K562 (cell line): ENCODE data around the gene TNIP1. TPM values are rescaled to one million over a fixed set of nuclear protein-coding genes. Genes with fewer than 3 reads are reported as not detected.

ENCODE experiments used
- ATAC-seq: fragments of 200-7000 bp; cut with Tn5 transposase; 3 replicates; pipeline ENCODE4 v1.9.1; 2020; ENCODE audit warnings: moderate library complexity
- BruUV-seq: library from RNA; stranded (reverse); fragments of 400-500 nt; replicated peaks from 2 replicates; lab custom pipeline; 2021; lab: Mats Ljungman, UMichigan
- CTCF ChIA-PET: fragments of 300-600 bp; formaldehyde crosslinking; extraction: SDS; loops from one replicate; lab custom pipeline; 2021; ENCODE audit warnings: low intra/inter-chr PET ratio; lab: Yijun Ruan, JAX
- POLR2A ChIA-PET: fragments of 300-600, 350-650 bp; sonication (Branson Sonifier 250); formaldehyde crosslinking; extraction: SDS; loops from one replicate; lab custom pipeline; 2021; ENCODE audit warnings: antibody characterized with exemption, inconsistent platforms; lab: Yijun Ruan, JAX
- DNase-seq, 4 experiments: peaks; one replicate each; pipeline versions ENCODE4 v3.0.0 to v3.0.0-alpha.2; 2011 to 2018; ENCODE audit warnings: low spot score in 3 of 4, mixed read lengths in 3 of 4; ENCODE audit errors: extremely low read depth in 1 of 4
- FAIRE-seq: peaks from 2 replicates; lab custom pipeline; 2011; peaks lifted over from hg19 to GRCh38; lab: Jason Lieb, UNC
- H2AFZ ChIP-seq: 2 replicates; pipeline ENCODE4 v1.6.0; 2011; ENCODE audit warnings: low read depth, low read length, control low read depth, inconsistent platforms
- H3K27ac ChIP-seq: fragments of 200-600 bp; 3 replicates; pipeline ENCODE4 v1.8.0; 2011; ENCODE audit warnings: low read depth, mild to moderate bottlenecking, control low read depth, inconsistent platforms, low read length, moderate library complexity, mixed read lengths; ENCODE audit errors: extremely low read depth
- H3K27me3 ChIP-seq, 2 experiments: fragments of 300-600 bp in 1 of 2; 2 replicates in 1 of 2; 3 replicates in 1 of 2; pipeline versions ENCODE4 v1.6.0 to v1.8.0; 2011; ENCODE audit warnings: inconsistent platforms in 2 of 2, low read length in 2 of 2, mild to moderate bottlenecking in 1 of 2, mixed read lengths in 1 of 2, moderate library complexity in 1 of 2; ENCODE audit not compliant: control insufficient read depth in 2 of 2, insufficient read depth in 2 of 2
- H3K36me3 ChIP-seq: fragments of 300-600 bp; 3 replicates; pipeline ENCODE4 v1.8.0; 2011; ENCODE audit warnings: mild to moderate bottlenecking, low read length, inconsistent platforms; ENCODE audit not compliant: control insufficient read depth, insufficient read depth
- H3K4me1 ChIP-seq, 2 experiments: fragments of 200-600 bp in 1 of 2; replicated peaks in 1 of 2; 2 replicates in 1 of 2; 3 replicates in 1 of 2; pipeline versions ENCODE4 v1.5.1 to v1.8.0; 2011; ENCODE audit warnings: inconsistent platforms in 2 of 2, low read length in 2 of 2, mild to moderate bottlenecking in 1 of 2, mixed read lengths in 1 of 2, moderate library complexity in 1 of 2; ENCODE audit not compliant: control insufficient read depth in 2 of 2, insufficient read depth in 2 of 2
- H3K4me2 ChIP-seq: 2 replicates; pipeline ENCODE4 v1.6.1; 2011; ENCODE audit warnings: low read length, control low read depth, inconsistent platforms, mixed read lengths; ENCODE audit not compliant: insufficient read depth
- H3K4me3 ChIP-seq: fragments of 200-600 bp; sonication (generic), shearing (Covaris generic); 2 replicates; pipeline ENCODE4 v1.5.1; 2016; ENCODE audit warnings: control low read depth, inconsistent platforms
- H3K79me2 ChIP-seq: fragments of 200-600 bp; 3 replicates; pipeline ENCODE4 v1.8.0; 2011; ENCODE audit warnings: low read length, inconsistent platforms; ENCODE audit not compliant: control insufficient read depth, insufficient read depth
- H3K9ac ChIP-seq, 2 experiments: 2 replicates each; pipeline versions ENCODE4 v1.6.0 to v1.6.1; 2011; ENCODE audit warnings: low read depth in 2 of 2, low read length in 2 of 2, control low read depth in 1 of 2, inconsistent platforms in 1 of 2, mild to moderate bottlenecking in 1 of 2, mixed read lengths in 1 of 2; ENCODE audit not compliant: insufficient read depth in 1 of 2
- H3K9me1 ChIP-seq: one replicate; pipeline ENCODE4 v1.6.0; 2011; ENCODE audit warnings: inconsistent platforms, mild to moderate bottlenecking, low read length, moderate library complexity; ENCODE audit not compliant: control insufficient read depth, insufficient read depth
- H3K9me3 ChIP-seq: replicated peaks from 2 replicates; pipeline ENCODE4 v1.5.1; 2011; ENCODE audit warnings: low read depth, low read length, inconsistent platforms; ENCODE audit not compliant: control insufficient read depth, insufficient read depth
- H4K20me1 ChIP-seq: replicated peaks from 2 replicates; pipeline ENCODE4 v1.6.1; 2011; ENCODE audit warnings: low read length, inconsistent platforms, mixed read lengths; ENCODE audit not compliant: control insufficient read depth, insufficient read depth
- CBX8 ChIP-seq: fragments of 200-600 bp; sonication (generic); IDR thresholded peaks from 2 replicates; pipeline ENCODE4 v1.6.1; 2012; ENCODE audit warnings: borderline replicate concordance, mixed run types, low read depth, mild to moderate bottlenecking, moderate library complexity, mixed read lengths, low read length, control low read depth, inconsistent platforms; ENCODE audit not compliant: poor library complexity, severe bottlenecking; ENCODE audit errors: extremely low read depth
- FOSL1 ChIP-seq: fragments of 200-800 bp; sonication (Bioruptor generic); conservative IDR thresholded peaks from 2 replicates; pipeline ENCODE4 v1.6.1; 2016; ENCODE audit warnings: missing genetic modification characterization, missing compliant biosample characterization
- MIER1 ChIP-seq: fragments of 450-650 bp; IDR thresholded peaks from 2 replicates; pipeline ENCODE4 v1.6.1; 2016; ENCODE audit warnings: antibody characterized with exemption, mild to moderate bottlenecking, low read depth
- NR1H2 ChIP-seq: sonication (generic); formaldehyde crosslinking; IDR thresholded peaks from 2 replicates; pipeline ENCODE4 v1.4.0; 2020; ENCODE audit warnings: mild to moderate bottlenecking, missing genetic modification reagents
- POLR2A ChIP-seq: fragments of 450-650 bp; conservative IDR thresholded peaks from 2 replicates; pipeline ENCODE4 v1.6.1; 2016
- RBFOX2 ChIP-seq: fragments of 200-400 bp; formaldehyde crosslinking; IDR thresholded peaks from 2 replicates; pipeline ENCODE4 v1.6.1; 2017; ENCODE audit warnings: low read depth, mild to moderate bottlenecking, low read length, moderate library complexity
- SMC3 ChIP-seq: conservative IDR thresholded peaks from 2 replicates; pipeline ENCODE4 v1.6.1; 2011; ENCODE audit warnings: low read depth, low read length, improper control_type of control experiment; ENCODE audit not compliant: insufficient read depth
- ZBTB17 ChIP-seq: fragments of 450-650 bp; formaldehyde crosslinking; IDR thresholded peaks from 2 replicates; pipeline ENCODE4 v1.4.0; 2020; ENCODE audit warnings: mild to moderate bottlenecking
- WGBS: fragments of 100-300 bp; shearing (Covaris generic); methylation state at CpG from one replicate; pipeline ENCODE4 v1.1.6; 2016; ENCODE audit warnings: low coverage, mixed read lengths; ENCODE audit not compliant: insufficient coverage; ENCODE audit errors: missing lambda C conversion rate; 5-methylcytosine and 5-hydroxymethylcytosine counted together
- in situ Hi-C: fragments of 300-500 bp; cut with MboI; formaldehyde crosslinking; loops from 4 replicates; pipeline ENCODE4 v1.15.0; 2018; ENCODE audit warnings: inconsistent platforms, mixed read lengths
- intact Hi-C: fragments of 100-400 bp; cut with micrococcal nuclease; formaldehyde crosslinking; loops from 2 replicates; pipeline ENCODE4 v1.14.2; 2022
- polyA plus RNA-seq, 8 experiments: library from polyadenylated mRNA; depleted of rRNA in 4 of 8; stranded (reverse) in 5 of 8; unstranded in 3 of 8; fragments of >200 nt; fragmentation: Nextera tagmentation in 2 of 8; fragmentation: Illumina TruSeq in 1 of 8; extraction: Ambion mirVana in 2 of 8; extraction: Trizol in 1 of 8; gene quantifications; 2 replicates each; pipeline versions ENCODE4 v1.2.1 to v1.2.3, GENCODE V29; 2011 to 2014; ENCODE audit warnings: inconsistent platforms in 1 of 8, missing spikeins in 1 of 8
- total RNA-seq, 7 experiments: library from RNA; depleted of rRNA in 6 of 7; stranded (reverse); fragments of >200 nt in 6 of 7; fragmentation: Illumina TruSeq in 2 of 7; extraction: Trizol in 2 of 7; gene quantifications; 2 replicates each; pipeline versions ENCODE4 v1.2.1 to v1.2.3, GENCODE V29; 2011 to 2021; ENCODE audit warnings: low replicate concordance in 1 of 7
- TF ChIP-seq, protein P1 (sequence below), 2 experiments: fragments of 450-650 bp; formaldehyde crosslinking in 1 of 2; IDR thresholded peaks; 2 replicates each; pipeline versions ENCODE4 v1.4.0 to v1.6.1; 2014 to 2020; ENCODE audit warnings: mild to moderate bottlenecking in 2 of 2, borderline replicate concordance in 1 of 2, low read depth in 1 of 2
- TF ChIP-seq, protein P2 (sequence below): sonication (generic); formaldehyde crosslinking; IDR thresholded peaks from 2 replicates; pipeline ENCODE4 v1.8.0; 2022; ENCODE audit warnings: mild to moderate bottlenecking, low read depth, missing genetic modification reagents
- TF ChIP-seq, protein P3 (sequence below): sonication (generic); formaldehyde crosslinking; IDR thresholded peaks from 2 replicates; pipeline ENCODE4 v1.8.1; 2022; ENCODE audit warnings: missing genetic modification reagents

The TNIP1 gene
- total and polyA plus RNA-seq, 9 of the 15 experiments (the other 6 are each of a cell fraction or from before 2014, with no cell fraction given): 0.46 to 41.0 (median 24.6) TPM

DNA sequence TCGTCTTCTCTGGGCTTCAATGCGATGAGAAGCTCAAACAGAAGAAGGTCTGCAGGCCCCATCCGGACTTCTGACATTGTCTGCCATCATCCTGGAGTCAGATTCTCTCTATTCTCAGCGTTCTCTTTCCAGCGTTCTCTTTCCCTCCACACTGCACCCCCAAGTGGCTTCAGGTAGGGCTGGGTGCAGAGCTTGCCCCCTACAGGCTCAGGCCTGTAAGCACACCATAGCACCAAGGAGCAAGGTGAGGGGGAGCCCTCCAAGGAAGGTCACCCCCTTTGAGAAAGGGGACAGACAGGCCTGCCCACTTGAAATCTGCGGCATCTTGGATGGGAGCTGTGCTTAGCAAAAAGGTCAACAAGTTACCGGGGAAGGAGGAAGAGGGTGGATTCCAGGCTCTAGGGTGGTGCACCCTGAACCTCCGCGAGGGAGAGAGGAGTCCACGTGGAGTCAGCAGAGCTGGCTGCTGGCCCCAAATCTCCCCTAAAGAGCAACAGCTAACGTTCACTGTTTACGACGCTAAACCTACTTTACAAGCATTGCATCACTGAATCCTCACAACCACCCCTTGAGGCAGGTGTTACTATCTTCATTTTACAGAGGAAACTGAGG lies 32.9 kb downstream of the TNIP1 start:
- ChIA-PET POLR2A (interaction anchor here (0.7 to 1.8 kb wide), 6 partner anchors 10 to 227 kb away, joined by 3 read pairs; partner anchors contain the start of gene ANXA6), CTCF (interaction anchor here (0.8 to 6.0 kb wide), 4 partner anchors 11 to 117 kb away, joined by 3 to 68 read pairs (median 4); no protein-coding TSS in a partner anchor)
- H3K9ac ChIP-seq: no peak overlapping the region
- in situ Hi-C loops (no loop called here), intact Hi-C loops (loop anchor here (1.0 kb wide), 1 partner anchor 46 kb away; no protein-coding TSS in a partner anchor)
- H3K9me3 ChIP-seq: no peaks in the 10 kb centered on the region
- WGBS: 69% methylated on average over 13 of the region's 13 CpGs
- peaks cover 68% of the 10 kb centered on the region for H3K36me3 ChIP-seq
- H4K20me1 ChIP-seq: 0 out of 2 replicates have a peak, but pooled peaks cover 4% of the 10 kb centered on the region
- no peak overlapping the region for H3K27ac ChIP-seq
- H3K9me1 ChIP-seq: peaks cover 8% of the 10 kb centered on the region
- FAIRE-seq (no peak), ATAC-seq (peak; percentile 89), DNase-seq (peak; percentile 41 to 54 (median 52))
- BruUV-seq: no TSS peak
- no peak overlapping the region for H2AFZ ChIP-seq
- H3K79me2 ChIP-seq: no peaks in the 10 kb centered on the region
- H3K4me2 ChIP-seq: no peak overlapping the region
- H3K27me3 ChIP-seq: no peaks in the 10 kb centered on the region
- no peaks in the 10 kb centered on the region for H3K4me1 ChIP-seq
- H3K4me3 ChIP-seq: no peak overlapping the region
- TF ChIP-seq NR1H2 (CRISPR knock-in tag) (no peak), POLR2A (no peak), MIER1 (no peak), ZBTB17 (CRISPR knock-in tag) (no peak), SMC3 (peak; percentile 68), CBX8 (no peak), FOSL1 (tag) (no peak), RBFOX2 (no peak)
- TF ChIP-seq, protein P1, sequence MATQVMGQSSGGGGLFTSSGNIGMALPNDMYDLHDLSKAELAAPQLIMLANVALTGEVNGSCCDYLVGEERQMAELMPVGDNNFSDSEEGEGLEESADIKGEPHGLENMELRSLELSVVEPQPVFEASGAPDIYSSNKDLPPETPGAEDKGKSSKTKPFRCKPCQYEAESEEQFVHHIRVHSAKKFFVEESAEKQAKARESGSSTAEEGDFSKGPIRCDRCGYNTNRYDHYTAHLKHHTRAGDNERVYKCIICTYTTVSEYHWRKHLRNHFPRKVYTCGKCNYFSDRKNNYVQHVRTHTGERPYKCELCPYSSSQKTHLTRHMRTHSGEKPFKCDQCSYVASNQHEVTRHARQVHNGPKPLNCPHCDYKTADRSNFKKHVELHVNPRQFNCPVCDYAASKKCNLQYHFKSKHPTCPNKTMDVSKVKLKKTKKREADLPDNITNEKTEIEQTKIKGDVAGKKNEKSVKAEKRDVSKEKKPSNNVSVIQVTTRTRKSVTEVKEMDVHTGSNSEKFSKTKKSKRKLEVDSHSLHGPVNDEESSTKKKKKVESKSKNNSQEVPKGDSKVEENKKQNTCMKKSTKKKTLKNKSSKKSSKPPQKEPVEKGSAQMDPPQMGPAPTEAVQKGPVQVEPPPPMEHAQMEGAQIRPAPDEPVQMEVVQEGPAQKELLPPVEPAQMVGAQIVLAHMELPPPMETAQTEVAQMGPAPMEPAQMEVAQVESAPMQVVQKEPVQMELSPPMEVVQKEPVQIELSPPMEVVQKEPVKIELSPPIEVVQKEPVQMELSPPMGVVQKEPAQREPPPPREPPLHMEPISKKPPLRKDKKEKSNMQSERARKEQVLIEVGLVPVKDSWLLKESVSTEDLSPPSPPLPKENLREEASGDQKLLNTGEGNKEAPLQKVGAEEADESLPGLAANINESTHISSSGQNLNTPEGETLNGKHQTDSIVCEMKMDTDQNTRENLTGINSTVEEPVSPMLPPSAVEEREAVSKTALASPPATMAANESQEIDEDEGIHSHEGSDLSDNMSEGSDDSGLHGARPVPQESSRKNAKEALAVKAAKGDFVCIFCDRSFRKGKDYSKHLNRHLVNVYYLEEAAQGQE (IDR thresholded peaks at IDR 0.05; ENCODE audit: borderline replicate concordance): peak; percentile 66
- TF ChIP-seq, protein P1 (CRISPR knock-in tag; IDR thresholded peaks at IDR 0.05; ENCODE audit: low read depth): no peak
- TF ChIP-seq, protein P2, sequence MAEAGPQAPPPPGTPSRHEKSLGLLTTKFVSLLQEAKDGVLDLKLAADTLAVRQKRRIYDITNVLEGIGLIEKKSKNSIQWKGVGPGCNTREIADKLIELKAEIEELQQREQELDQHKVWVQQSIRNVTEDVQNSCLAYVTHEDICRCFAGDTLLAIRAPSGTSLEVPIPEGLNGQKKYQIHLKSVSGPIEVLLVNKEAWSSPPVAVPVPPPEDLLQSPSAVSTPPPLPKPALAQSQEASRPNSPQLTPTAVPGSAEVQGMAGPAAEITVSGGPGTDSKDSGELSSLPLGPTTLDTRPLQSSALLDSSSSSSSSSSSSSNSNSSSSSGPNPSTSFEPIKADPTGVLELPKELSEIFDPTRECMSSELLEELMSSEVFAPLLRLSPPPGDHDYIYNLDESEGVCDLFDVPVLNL (CRISPR knock-in tag): no peak
- TF ChIP-seq, protein P3, sequence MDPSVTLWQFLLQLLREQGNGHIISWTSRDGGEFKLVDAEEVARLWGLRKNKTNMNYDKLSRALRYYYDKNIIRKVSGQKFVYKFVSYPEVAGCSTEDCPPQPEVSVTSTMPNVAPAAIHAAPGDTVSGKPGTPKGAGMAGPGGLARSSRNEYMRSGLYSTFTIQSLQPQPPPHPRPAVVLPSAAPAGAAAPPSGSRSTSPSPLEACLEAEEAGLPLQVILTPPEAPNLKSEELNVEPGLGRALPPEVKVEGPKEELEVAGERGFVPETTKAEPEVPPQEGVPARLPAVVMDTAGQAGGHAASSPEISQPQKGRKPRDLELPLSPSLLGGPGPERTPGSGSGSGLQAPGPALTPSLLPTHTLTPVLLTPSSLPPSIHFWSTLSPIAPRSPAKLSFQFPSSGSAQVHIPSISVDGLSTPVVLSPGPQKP (CRISPR knock-in tag): no peak
